ENCODE results near the gene TRIM45. TPM values are rescaled to one million over a fixed set of nuclear protein-coding genes. Genes with fewer than 3 reads are reported as not detected.
"Not testable (repeated sequence)": the region's sequence is repeated elsewhere in the genome, so short reads cannot be mapped to it uniquely, and the experiment has no call there.

TRIM45 gene, protein sequence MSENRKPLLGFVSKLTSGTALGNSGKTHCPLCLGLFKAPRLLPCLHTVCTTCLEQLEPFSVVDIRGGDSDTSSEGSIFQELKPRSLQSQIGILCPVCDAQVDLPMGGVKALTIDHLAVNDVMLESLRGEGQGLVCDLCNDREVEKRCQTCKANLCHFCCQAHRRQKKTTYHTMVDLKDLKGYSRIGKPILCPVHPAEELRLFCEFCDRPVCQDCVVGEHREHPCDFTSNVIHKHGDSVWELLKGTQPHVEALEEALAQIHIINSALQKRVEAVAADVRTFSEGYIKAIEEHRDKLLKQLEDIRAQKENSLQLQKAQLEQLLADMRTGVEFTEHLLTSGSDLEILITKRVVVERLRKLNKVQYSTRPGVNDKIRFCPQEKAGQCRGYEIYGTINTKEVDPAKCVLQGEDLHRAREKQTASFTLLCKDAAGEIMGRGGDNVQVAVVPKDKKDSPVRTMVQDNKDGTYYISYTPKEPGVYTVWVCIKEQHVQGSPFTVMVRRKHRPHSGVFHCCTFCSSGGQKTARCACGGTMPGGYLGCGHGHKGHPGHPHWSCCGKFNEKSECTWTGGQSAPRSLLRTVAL
- 2.4 and 2.9 TPM in 2 replicates for total RNA-seq (2014; rRNA removed; shearing (Covaris generic))
- polyA plus RNA-seq (2014; cell fraction: nucleus; rRNA removed), result 7.3 and 8.9 TPM in 2 replicates

DNA sequence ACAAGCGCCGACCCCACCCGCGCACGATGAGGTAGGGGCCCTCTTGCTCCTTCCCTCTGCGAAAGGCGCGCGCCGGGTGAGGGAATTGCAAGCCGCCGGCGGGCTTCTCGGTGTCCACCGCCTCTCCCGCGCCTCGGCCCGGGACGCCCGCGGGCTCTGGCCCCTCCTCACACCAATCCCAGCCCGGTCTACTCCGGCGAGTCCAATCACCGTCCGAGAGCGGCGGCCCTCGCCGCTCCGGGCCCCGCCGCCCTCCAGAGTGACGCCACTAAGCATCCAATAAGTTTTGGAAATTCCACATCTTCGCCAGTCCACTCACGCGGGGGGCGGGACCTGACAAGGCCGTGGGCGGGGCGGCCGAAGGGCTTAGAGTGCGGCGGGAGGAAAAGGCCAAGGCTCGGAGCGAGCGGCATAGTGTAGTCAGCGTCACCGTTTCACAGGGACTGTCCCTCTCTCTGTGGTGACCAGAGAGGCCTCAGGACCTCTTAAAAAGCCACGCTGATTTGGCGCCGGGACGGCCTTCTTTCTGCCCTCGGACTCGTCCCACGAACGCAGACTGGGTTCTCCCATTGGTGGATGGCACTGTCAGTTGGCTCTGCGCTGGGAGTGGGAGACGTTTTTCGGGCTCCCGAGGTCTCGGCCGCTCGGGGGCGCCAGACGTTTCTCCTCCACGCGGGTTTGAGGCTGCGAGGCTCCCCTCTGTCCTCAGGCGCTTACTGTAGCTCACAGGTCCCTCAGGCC lies at the start of gene TRIM45:
Gene TRIM45, minus strand, starts transcription at position 161 of the 741 bp plus-strand sequence. CDS start 548 bp downstream, outside the sequence.
- DNase-seq (ENCODE audit: extremely low read depth, low read depth), result peak; percentile 90

DNA sequence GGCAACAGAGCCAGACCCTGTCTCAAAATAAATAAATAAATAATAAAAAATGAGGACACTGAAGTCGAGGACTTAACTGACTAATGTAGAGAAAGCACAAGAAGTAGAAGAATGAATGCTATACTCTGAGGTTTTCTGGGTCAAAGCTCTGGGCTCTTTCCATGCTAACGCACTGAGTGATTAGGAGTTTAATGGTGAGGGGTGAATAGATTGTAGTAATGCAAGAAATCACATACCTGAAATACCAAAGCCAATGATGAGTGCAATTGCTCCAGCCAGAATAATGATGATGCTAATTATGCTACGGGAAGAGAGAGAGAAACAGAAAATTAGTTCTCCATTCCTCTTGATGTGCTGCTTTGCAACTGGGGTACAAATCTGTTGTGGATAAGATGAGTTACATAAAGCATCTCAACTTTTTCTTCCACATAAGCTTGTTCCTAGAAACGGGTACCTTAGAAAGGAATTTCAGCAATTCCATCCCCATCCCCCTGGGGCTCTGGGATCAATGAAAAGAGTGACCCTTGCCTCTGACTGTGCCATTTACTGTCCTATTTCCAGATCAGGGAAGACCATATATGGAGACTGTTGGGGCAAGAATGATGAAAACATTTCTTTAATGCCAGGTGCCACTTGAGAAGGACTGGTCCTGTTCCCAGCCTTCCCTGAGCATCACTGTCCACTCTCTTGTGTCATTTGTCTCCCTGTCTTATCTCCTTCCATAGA lies 48.5 kb upstream of the TRIM45 start:
- DNase-seq (ENCODE audit: extremely low read depth, low read depth), result no peak

DNA sequence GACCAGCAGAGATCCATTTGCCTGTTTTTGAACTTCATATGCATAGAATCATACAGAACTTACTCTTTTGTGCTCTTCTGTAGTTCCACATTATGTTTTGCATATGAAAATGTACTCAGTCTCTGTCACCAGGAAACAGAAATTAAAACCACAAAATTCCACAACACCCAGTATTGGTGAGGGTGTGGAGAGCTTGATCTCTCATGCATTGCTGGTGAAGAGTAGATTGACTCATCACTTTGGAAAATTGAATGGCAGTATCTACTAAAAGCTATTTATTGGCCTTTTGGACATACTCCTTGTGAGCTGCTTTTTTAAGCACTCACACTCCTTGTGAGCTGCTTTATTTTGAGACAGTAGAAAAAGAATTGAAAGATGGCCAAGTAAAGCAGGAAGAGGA lies 45.9 kb upstream of the TRIM45 start:
- DNase-seq (ENCODE audit: extremely low read depth, low read depth), result no peak

GRCh38 chr1:117166076-117166475 lies 44.5 kb upstream of the TRIM45 start:
- DNase-seq (ENCODE audit: extremely low read depth, low read depth), result no peak

- DNase-seq (ENCODE audit: extremely low read depth, low read depth), result no peak
Observed at GRCh38 chr1:117164209-117164608, 42.7 kb upstream of the TRIM45 start.

DNA sequence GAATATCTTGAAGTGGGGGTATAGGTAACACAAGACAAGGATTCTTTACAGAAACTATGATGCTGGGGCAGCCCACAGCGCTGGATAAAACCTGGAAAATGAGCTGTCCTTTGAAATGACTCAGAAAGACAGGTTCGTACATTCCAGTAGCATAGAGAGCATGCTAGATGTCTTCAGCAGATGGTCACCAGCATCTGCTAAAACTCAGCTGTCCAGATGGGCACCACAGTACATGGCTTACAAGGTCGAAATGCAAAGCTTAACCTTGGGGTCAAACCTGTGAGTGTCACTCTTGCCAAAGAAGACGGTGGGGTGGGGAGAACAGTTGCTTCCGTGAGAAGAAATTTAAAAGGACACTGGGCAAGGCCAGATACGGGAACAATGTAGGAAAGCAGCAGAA lies 41.3 kb upstream of the TRIM45 start:
- no peak for DNase-seq (ENCODE audit: extremely low read depth, low read depth)

GRCh38 chr1:117161887-117162286 lies 40.3 kb upstream of the TRIM45 start:
- DNase-seq (ENCODE audit: extremely low read depth, low read depth), result no peak

- not testable (repeated sequence) for DNase-seq (ENCODE audit: extremely low read depth, low read depth)
Observed at GRCh38 chr1:117151305-117151704, 29.8 kb upstream of the TRIM45 start.

DNA sequence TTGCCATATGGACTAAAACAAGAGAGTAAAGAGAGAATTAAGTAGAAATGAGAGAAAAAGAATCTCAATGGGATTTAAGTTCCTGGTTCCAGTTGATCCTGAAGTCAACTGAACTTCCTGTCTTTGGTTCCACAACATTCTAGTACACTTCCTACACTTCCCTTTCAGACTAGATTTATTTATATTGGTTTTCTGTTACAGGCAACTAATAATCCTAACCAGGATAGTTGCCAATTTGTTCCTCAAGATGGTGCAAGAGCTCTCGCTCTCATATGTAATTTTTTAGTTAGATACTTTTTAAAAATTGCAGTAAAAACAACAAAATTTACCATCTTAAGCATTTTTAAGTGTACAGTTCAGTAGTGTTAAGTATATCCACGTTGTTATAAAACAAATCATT lies 28.8 kb upstream of the TRIM45 start:
- no peak for DNase-seq (ENCODE audit: extremely low read depth, low read depth)

DNA sequence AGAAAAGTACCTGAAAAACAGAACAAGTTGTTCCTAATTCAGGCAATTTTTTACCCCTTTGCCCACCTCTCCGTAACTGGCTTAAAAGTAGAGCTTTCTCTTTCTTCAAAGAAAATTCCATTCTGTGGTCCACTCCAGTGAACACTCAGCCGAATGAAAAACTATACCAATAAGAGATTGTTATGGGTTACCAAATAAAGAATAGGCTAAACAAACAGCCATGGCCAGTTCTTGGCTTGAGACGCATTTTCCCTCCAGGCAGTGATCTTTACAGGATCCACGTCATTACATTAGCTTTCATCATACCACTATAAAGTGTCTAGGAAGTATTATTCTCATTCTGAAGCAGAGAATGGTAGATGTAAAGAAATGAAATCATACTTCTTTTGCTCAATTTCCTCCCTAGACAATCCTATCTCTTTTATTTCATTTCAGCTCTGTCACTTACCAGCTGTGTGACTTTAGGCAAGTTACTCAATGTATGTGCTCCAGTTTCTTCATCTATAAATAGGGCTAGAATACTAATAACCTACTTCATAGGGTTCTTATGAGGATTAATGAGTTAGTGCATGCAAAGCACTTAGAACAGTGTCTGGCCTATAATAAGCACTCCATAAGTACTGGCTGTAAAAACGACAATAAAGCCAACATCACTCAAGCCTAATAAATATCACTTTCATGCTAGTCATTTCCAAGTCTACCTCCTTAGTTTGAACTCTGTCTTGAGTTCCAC lies 26.5 kb upstream of the TRIM45 start:
- peak; percentile 33 for DNase-seq (ENCODE audit: extremely low read depth, low read depth)

- no peak for DNase-seq (ENCODE audit: extremely low read depth, low read depth)
Observed at GRCh38 chr1:117147341-117147831, 25.8 kb upstream of the TRIM45 start.

GRCh38 chr1:117146575-117147340 lies 25.2 kb upstream of the TRIM45 start:
- DNase-seq (ENCODE audit: extremely low read depth, low read depth), result peak; percentile 40

DNA sequence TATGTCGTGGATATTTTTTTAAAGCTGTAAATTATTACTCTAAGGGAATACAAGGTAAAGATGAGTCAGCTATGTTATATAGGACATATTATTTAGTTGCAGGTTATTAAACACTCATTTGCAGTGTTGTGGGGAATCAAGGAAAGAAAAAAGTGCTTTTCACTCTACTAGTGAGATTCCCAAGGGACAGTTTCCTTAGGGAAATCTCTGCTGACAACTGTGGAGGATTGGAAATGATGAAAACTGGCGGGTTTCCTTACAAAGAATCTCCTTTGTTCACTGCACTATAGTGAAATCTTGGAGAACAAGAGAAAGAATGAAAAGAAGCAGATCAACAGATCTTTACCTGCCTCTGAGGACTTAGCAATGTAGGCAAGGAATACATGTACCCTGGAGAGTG lies 24.5 kb upstream of the TRIM45 start:
- no peak for DNase-seq (ENCODE audit: extremely low read depth, low read depth)

GRCh38 chr1:117143871-117144270 lies 22.3 kb upstream of the TRIM45 start:
- no peak for DNase-seq (ENCODE audit: extremely low read depth, low read depth)

DNA sequence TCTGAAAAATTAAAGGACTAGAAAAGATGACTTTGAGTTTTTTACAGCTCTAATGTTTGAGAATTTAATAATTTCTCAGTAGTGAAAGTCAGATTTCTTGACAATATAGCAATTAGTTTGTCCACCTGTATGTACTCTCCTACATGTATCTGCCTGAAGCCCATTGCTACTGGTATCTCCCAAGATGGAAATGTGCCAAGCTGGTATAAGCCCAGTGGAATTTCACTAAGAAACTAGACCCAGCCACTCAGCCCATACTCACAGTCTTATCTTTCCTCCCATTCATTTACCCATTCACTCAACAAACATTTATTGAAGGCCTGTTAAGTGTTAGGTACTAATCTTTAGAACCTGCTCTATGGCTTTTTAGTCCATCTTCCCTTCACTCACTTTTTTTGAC lies 21.6 kb upstream of the TRIM45 start:
- DNase-seq (ENCODE audit: extremely low read depth, low read depth), result no peak

- no peak for DNase-seq (ENCODE audit: extremely low read depth, low read depth)
Observed at GRCh38 chr1:117142200-117142599, 20.7 kb upstream of the TRIM45 start.

GRCh38 chr1:117138561-117138960 lies 17.0 kb upstream of the TRIM45 start:
- no peak for DNase-seq (ENCODE audit: extremely low read depth, low read depth)

DNA sequence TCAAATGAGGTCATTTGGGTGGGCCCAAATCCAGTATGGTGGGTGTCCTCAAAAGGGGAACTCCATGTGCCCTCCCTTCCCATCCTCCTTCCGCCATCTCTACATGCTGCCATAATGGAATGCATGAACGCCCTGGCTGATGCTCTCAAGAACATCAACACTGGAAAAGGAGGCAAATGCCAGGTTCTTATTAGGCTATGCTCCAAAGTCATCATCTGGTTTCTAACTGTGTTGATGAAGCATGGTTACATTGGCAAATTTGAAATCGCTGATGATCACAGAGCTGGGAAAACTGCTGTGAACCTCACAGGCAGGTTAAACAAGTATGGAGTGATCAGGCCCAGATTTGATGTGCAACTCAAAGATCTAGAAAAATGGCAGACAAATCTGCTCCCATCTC lies 16.6 kb upstream of the TRIM45 start:
- no peak for DNase-seq (ENCODE audit: extremely low read depth, low read depth)

GRCh38 chr1:117137281-117137855 lies 15.8 kb upstream of the TRIM45 start:
- DNase-seq (ENCODE audit: extremely low read depth, low read depth), result no peak

Data from NCI-H460 (cell line).